Naive thymus-derived CD4-positive, alpha-beta T cell (primary cell): ENCODE data around the gene GTF2A1. TPM values are rescaled to one million over a fixed set of nuclear protein-coding genes. Genes with fewer than 3 reads are reported as not detected.
A peak's percentile ranks its signal among the peaks of the same experiment; 100 is the strongest.

Source experiments
- ATAC-seq: fragments of 150-1000 bp; cut with Tn5 transposase; 2 replicates; pipeline ENCODE4 v1.10.0; 2021; ENCODE audit warnings: mild to moderate bottlenecking, moderate library complexity
- CTCF ChIA-PET: fragments of 350-600 bp; sonication (Branson Sonifier 250); formaldehyde crosslinking; loops from one replicate; lab custom pipeline; 2021; ENCODE audit warnings: antibody characterized with exemption; lab: Charles Lee
- POLR2A ChIA-PET: fragments of 350-600 bp; sonication (Branson Sonifier 250); formaldehyde crosslinking; loops from one replicate; lab custom pipeline; 2021; ENCODE audit warnings: antibody characterized with exemption, inconsistent platforms; lab: Charles Lee
- DNase-seq, 9 donors: peaks; one replicate each; pipeline versions ENCODE4 v3.0.0 to v3.0.0-alpha.2; 2020 to 2022; ENCODE audit warnings: mixed read lengths in 1 of 9
- H3K27ac ChIP-seq: one replicate; pipeline ENCODE4 v1.7.0; 2013; ENCODE audit warnings: mild to moderate bottlenecking, low read depth, low read length, moderate library complexity
- H3K27me3 ChIP-seq, 2 donors: one replicate each; pipeline ENCODE4 v1.7.0; 2013; ENCODE audit warnings: low read length in 2 of 2, mild to moderate bottlenecking in 2 of 2, moderate library complexity in 2 of 2; ENCODE audit not compliant: control insufficient read depth in 2 of 2, insufficient read depth in 2 of 2
- H3K36me3 ChIP-seq, 3 experiments: 1 replicate in 2 of 3; 2 replicates in 1 of 3; pipeline ENCODE4 v1.7.0; 2013; ENCODE audit warnings: low read length in 3 of 3, mild to moderate bottlenecking in 3 of 3, moderate library complexity in 1 of 3; ENCODE audit not compliant: insufficient read depth in 3 of 3, control insufficient read depth in 2 of 3
- H3K4me1 ChIP-seq, 2 donors: one replicate each; pipeline ENCODE4 v1.7.0; 2013; ENCODE audit warnings: low read length in 2 of 2, mild to moderate bottlenecking in 2 of 2, moderate library complexity in 1 of 2; ENCODE audit not compliant: control insufficient read depth in 2 of 2, insufficient read depth in 2 of 2
- H3K4me3 ChIP-seq: 2 replicates; pipeline ENCODE4 v1.7.0; 2013; ENCODE audit warnings: mild to moderate bottlenecking, low read length
- H3K9me3 ChIP-seq, 3 experiments: 1 replicate in 2 of 3; 2 replicates in 1 of 3; pipeline ENCODE4 v1.7.0; 2013; ENCODE audit warnings: low read length in 3 of 3; ENCODE audit not compliant: control insufficient read depth in 2 of 3
- H3K27ac Mint-ChIP-seq, 9 donors: one replicate each; pipeline ENCODE4 v1.8.0; 2020 to 2022; ENCODE audit warnings: mixed read lengths in 9 of 9, mild to moderate bottlenecking in 8 of 9, moderate library complexity in 5 of 9, inconsistent platforms in 2 of 9
- H3K27me3 Mint-ChIP-seq, 5 donors: one replicate each; pipeline ENCODE4 v1.8.0; 2021 to 2022; ENCODE audit warnings: mixed read lengths in 5 of 5, mild to moderate bottlenecking in 1 of 5
- H3K36me3 Mint-ChIP-seq, 5 donors: one replicate each; pipeline ENCODE4 v1.8.0; 2020 to 2022; ENCODE audit warnings: mixed read lengths in 5 of 5, mild to moderate bottlenecking in 3 of 5, inconsistent platforms in 1 of 5
- H3K4me1 Mint-ChIP-seq, 7 donors: one replicate each; pipeline ENCODE4 v1.8.0; 2020 to 2022; ENCODE audit warnings: mixed read lengths in 7 of 7, mild to moderate bottlenecking in 3 of 7, inconsistent platforms in 1 of 7
- H3K4me3 Mint-ChIP-seq, 10 donors: one replicate each; pipeline ENCODE4 v1.8.0; 2020 to 2022; ENCODE audit warnings: mild to moderate bottlenecking in 10 of 10, mixed read lengths in 10 of 10, moderate library complexity in 6 of 10, inconsistent platforms in 2 of 10
- H3K9me3 Mint-ChIP-seq, 11 donors: one replicate each; pipeline ENCODE4 v1.8.0; 2020 to 2022; ENCODE audit warnings: mixed read lengths in 11 of 11, mild to moderate bottlenecking in 4 of 11, inconsistent platforms in 1 of 11, moderate library complexity in 1 of 11
- intact Hi-C, 2 donors: fragments of 100-400 bp; cut with micrococcal nuclease; formaldehyde crosslinking; loops; one replicate each; pipeline ENCODE4 v1.15.1; 2023
- polyA plus RNA-seq, 2 donors: library from polyadenylated mRNA; unstranded; fragments of 300-500 nt; fragmentation: Illumina TruSeq; gene quantifications; one replicate each; pipeline ENCODE4 v1.2.3, GENCODE V29; 2021
- total RNA-seq, 6 experiments: library from RNA in 5 of 6; stranded (reverse) in 5 of 6; gene quantifications; 1 replicate in 5 of 6; 2 replicates in 1 of 6; pipeline ENCODE4 v1.2.3 and lab custom pipeline; 2021 to 2026

GTF2A1 gene
- total and polyA plus RNA-seq, 7 experiments from 2014 or later = 8.4 to 39.2 (median 26.9) TPM

- Mint-ChIP-seq H3K4me1 (peaks cover 6 to 31% (median 17%) of the 10 kb centered on the region in 7 donors), H3K36me3 (peaks cover 0 to 10% (median 0%) of the 10 kb centered on the region in 5 donors), H3K4me3 (peak overlapping the region in 3 of 10 donors; percentile 56 to 99 (median 92)), H3K9me3 (peaks cover 0 to 11% (median 0%) of the 10 kb centered on the region in 11 donors), H3K27me3 (peaks cover 0 to 11% (median 0%) of the 10 kb centered on the region in 5 donors), H3K27ac (peak overlapping the region in 2 of 9 donors; percentile 98 to 100)
- Histone ChIP-seq H3K36me3 (peaks cover 0 to 5% (median 0%) of the 10 kb centered on the region in 3 experiments), H3K27me3 (no peaks in the 10 kb centered on the region), H3K27ac (no peak overlapping the region), H3K9me3 (no peaks in the 10 kb centered on the region), H3K4me1 (peaks cover 16 to 22% of the 10 kb centered on the region in 2 donors), H3K4me3 (no peak overlapping the region)
- intact Hi-C loops = no loop called here
- POLR2A ChIA-PET = interaction anchor here (1.1 to 3.5 kb wide), 4 partner anchors 11 to 290 kb away, joined by 3 to 28 read pairs (median 8); no protein-coding TSS in a partner anchor
- CTCF ChIA-PET = no interaction called here
- DNase-seq = no peak
- ATAC-seq = no peak
Observed at GRCh38 chr14:81222691-81223090, 1.9 kb upstream of the GTF2A1 start.

GRCh38 chr14:81222126-81222525 is 1.4 kb upstream of the GTF2A1 start:
- CTCF ChIA-PET = no interaction called here
- POLR2A ChIA-PET = interaction anchor here (1.1 to 3.5 kb wide), 4 partner anchors 11 to 291 kb away, joined by 3 to 28 read pairs (median 8); no protein-coding TSS in a partner anchor
- H3K4me3 ChIP-seq = no peak overlapping the region

GRCh38 chr14:81221579-81222102 is 882 bp upstream of the GTF2A1 start:
- Mint-ChIP-seq H3K9me3 (peaks cover 0 to 11% (median 0%) of the 10 kb centered on the region in 11 donors), H3K36me3 (peaks cover 0 to 12% (median 3%) of the 10 kb centered on the region in 5 donors), H3K4me3 (peak overlapping the region; percentile 92 to 99 (median 94)), H3K27ac (peak overlapping the region; percentile 98 to 100 (median 99)), H3K27me3 (peaks cover 0 to 11% (median 0%) of the 10 kb centered on the region in 5 donors), H3K4me1 (peaks cover 14 to 41% (median 28%) of the 10 kb centered on the region in 7 donors)
- ChIA-PET CTCF (interaction anchor here (1.0 kb wide), 1 partner anchor 51 kb away, joined by 4 read pairs; no protein-coding TSS in a partner anchor), POLR2A (interaction anchor here (0.7 to 3.5 kb wide), 13 partner anchors 11 to 312 kb away, joined by 3 to 28 read pairs (median 4); partner anchors contain the start of gene SEL1L)
- ATAC-seq = no peak
- intact Hi-C loops = loop anchor here (1.0 to 2.0 kb wide), 4 partner anchors 47 to 313 kb away; partner anchors contain the start of gene CEP128 (in 2 of the 2)
- DNase-seq = peak in 1 of 9 donors; percentile 3
- H3K27ac ChIP-seq = peak overlapping the region; percentile 93
- no peaks in the 10 kb centered on the region for H3K27me3 ChIP-seq
- no peaks in the 10 kb centered on the region for H3K9me3 ChIP-seq
- peak overlapping the region; percentile 94 for H3K4me3 ChIP-seq
- peaks cover 0 to 5% (median 0%) of the 10 kb centered on the region in 3 experiments for H3K36me3 ChIP-seq
- peaks cover 22 to 28% of the 10 kb centered on the region in 2 donors for H3K4me1 ChIP-seq

More at GRCh38 chr14:81222126-81222525, 1.4 kb upstream of the GTF2A1 start:
- DNase-seq = no peak
- H3K27ac Mint-ChIP-seq = peak overlapping the region; percentile 98 to 100 (median 99)
- peaks cover 10 to 36% (median 23%) of the 10 kb centered on the region in 7 donors for H3K4me1 Mint-ChIP-seq
- H3K9me3 Mint-ChIP-seq = peaks cover 0 to 11% (median 0%) of the 10 kb centered on the region in 11 donors
- H3K36me3 ChIP-seq = peaks cover 0 to 5% (median 0%) of the 10 kb centered on the region in 3 experiments
- no peaks in the 10 kb centered on the region for H3K9me3 ChIP-seq
- peaks cover 21 to 28% of the 10 kb centered on the region in 2 donors for H3K4me1 ChIP-seq
- intact Hi-C loops = no loop called here
- peaks cover 0 to 11% (median 0%) of the 10 kb centered on the region in 5 donors for H3K27me3 Mint-ChIP-seq
- no peak for ATAC-seq
- H3K36me3 Mint-ChIP-seq = peaks cover 0 to 10% (median 0%) of the 10 kb centered on the region in 5 donors
- H3K27ac ChIP-seq = no peak overlapping the region
- peak overlapping the region; percentile 92 to 99 (median 94) for H3K4me3 Mint-ChIP-seq
- no peaks in the 10 kb centered on the region for H3K27me3 ChIP-seq

GRCh38 chr14:81220580-81220829 is 254 bp downstream of the GTF2A1 start:
- POLR2A ChIA-PET = interaction anchor here (0.6 to 3.5 kb wide), 13 partner anchors 9 to 313 kb away, joined by 3 to 28 read pairs (median 4); partner anchors contain the start of gene SEL1L
- H3K4me3 ChIP-seq = peak overlapping the region; percentile 86
- H3K9me3 Mint-ChIP-seq = peaks cover 0 to 11% (median 0%) of the 10 kb centered on the region in 11 donors

GRCh38 chr14:81219759-81220579 is 790 bp downstream of the GTF2A1 start:
- Mint-ChIP-seq H3K4me1 (peaks cover 16 to 55% (median 37%) of the 10 kb centered on the region in 7 donors), H3K36me3 (peaks cover 0 to 22% (median 13%) of the 10 kb centered on the region in 5 donors), H3K27me3 (peaks cover 0 to 11% (median 0%) of the 10 kb centered on the region in 5 donors), H3K4me3 (peak overlapping the region; percentile 92 to 100 (median 99)), H3K9me3 (peaks cover 0 to 11% (median 0%) of the 10 kb centered on the region in 11 donors), H3K27ac (peak overlapping the region; percentile 98 to 100 (median 100))
- ChIA-PET CTCF (interaction anchor here (1.1 kb wide), 1 partner anchor 245 kb away, joined by 3 read pairs; no protein-coding TSS in a partner anchor), POLR2A (interaction anchor here (0.6 to 3.5 kb wide), 9 partner anchors 9 to 245 kb away, joined by 3 to 31 read pairs (median 4); no protein-coding TSS in a partner anchor)
- Histone ChIP-seq H3K27ac (peak overlapping the region; percentile 97), H3K27me3 (no peaks in the 10 kb centered on the region), H3K4me3 (peak overlapping the region; percentile 86), H3K9me3 (no peaks in the 10 kb centered on the region), H3K36me3 (peaks cover 4 to 16% (median 9%) of the 10 kb centered on the region in 3 experiments), H3K4me1 (peaks cover 22 to 28% of the 10 kb centered on the region in 2 donors)
- DNase-seq = peak in 8 of 9 donors; percentile 55 to 79 (median 70)
- intact Hi-C loops = loop anchor here (1.0 to 2.0 kb wide), 9 partner anchors 21 to 313 kb away; partner anchors contain the start of genes SEL1L (in 1 of the 2) and TSHR (in 1 of the 2)
- ATAC-seq = peak; percentile 6

More at GRCh38 chr14:81220580-81220829, 254 bp downstream of the GTF2A1 start:
- peaks cover 0 to 11% (median 0%) of the 10 kb centered on the region in 5 donors for H3K27me3 Mint-ChIP-seq
- Histone ChIP-seq H3K4me1 (peaks cover 22 to 28% of the 10 kb centered on the region in 2 donors), H3K36me3 (peaks cover 0 to 12% (median 3%) of the 10 kb centered on the region in 3 experiments), H3K27ac (peak overlapping the region; percentile 93), H3K9me3 (no peaks in the 10 kb centered on the region), H3K27me3 (no peaks in the 10 kb centered on the region)
- intact Hi-C loops = loop anchor here in 1 of 2 donors (2.0 kb wide), 1 partner anchor 48 kb away; no protein-coding TSS in a partner anchor
- peaks cover 16 to 50% (median 33%) of the 10 kb centered on the region in 7 donors for H3K4me1 Mint-ChIP-seq
- H3K36me3 Mint-ChIP-seq = peaks cover 0 to 18% (median 8%) of the 10 kb centered on the region in 5 donors
- peak overlapping the region; percentile 98 to 100 (median 99) for H3K27ac Mint-ChIP-seq
- CTCF ChIA-PET = no interaction called here
- no peak for ATAC-seq
- H3K4me3 Mint-ChIP-seq = peak overlapping the region; percentile 92 to 99 (median 94)
- DNase-seq = no peak
